ENCODE measurements around the gene SYNJ2. TPM values are rescaled to one million over a fixed set of nuclear protein-coding genes. Genes with fewer than 3 reads are reported as not detected.

The SYNJ2 gene
- total RNA-seq, 4 donors from 2014 or later = 6.6 to 15.6 (median 9.8) TPM

- Histone ChIP-seq H3K4me1 (peaks cover 28 to 62% (median 52%) of the 10 kb centered on the region in 3 donors), H3K9me3 (no peaks in the 10 kb centered on the region), H3K27me3 (no peaks in the 10 kb centered on the region), H3K27ac (no peak overlapping the region), H3K4me3 (no peak overlapping the region), H3K36me3 (peaks cover 0 to 15% (median 1%) of the 10 kb centered on the region in 3 donors)
- intact Hi-C loops (cut with DNase I) = no loop called here
- 91 to 100% methylated on average over 5 to 9 of the region's 21 CpGs for WGBS, 2 donors
- DNase-seq = no peak
- TF ChIP-seq CTCF (IDR thresholded peaks at IDR 0.05) (no peak), POLR2A (IDR thresholded peaks at IDR 0.05) (no peak)
Observed at GRCh38 chr6:158038291-158039177, 56.9 kb downstream of the SYNJ2 start.

DNA sequence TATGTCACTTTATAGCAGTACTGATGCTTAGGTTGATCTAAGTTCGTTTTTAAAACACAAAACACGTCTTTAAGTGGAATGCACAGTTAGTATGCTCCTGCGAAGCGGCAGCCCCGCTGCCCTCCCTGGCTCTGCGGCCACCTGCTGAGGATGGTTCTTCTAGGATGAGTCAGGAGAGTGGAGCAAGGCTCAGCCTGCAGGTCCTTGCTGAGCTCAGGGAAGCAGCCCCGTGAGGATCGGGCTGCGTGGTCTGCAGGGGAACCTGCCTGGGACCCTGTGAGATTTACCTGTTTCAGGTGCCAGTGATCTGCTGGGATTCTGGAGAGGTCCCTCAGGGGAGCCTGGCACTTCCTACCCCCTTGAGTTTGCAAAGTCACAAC is 57.5 kb downstream of the SYNJ2 start:
- Histone ChIP-seq H3K27me3 (no peaks in the 10 kb centered on the region), H3K36me3 (peaks cover 0 to 12% (median 0%) of the 10 kb centered on the region in 3 donors), H3K4me3 (no peak overlapping the region), H3K4me1 (peaks cover 26 to 62% (median 50%) of the 10 kb centered on the region in 3 donors), H3K27ac (peak overlapping the region in 2 of 4 donors; percentile 82 to 87), H3K9me3 (no peaks in the 10 kb centered on the region)
- intact Hi-C loops (cut with DNase I) = no loop called here
- WGBS, 2 donors = 60 to 76% methylated on average over 3 to 9 of the region's 9 CpGs
- TF ChIP-seq CTCF (IDR thresholded peaks at IDR 0.05) (no peak), POLR2A (IDR thresholded peaks at IDR 0.05) (no peak)
- DNase-seq = no peak

DNA sequence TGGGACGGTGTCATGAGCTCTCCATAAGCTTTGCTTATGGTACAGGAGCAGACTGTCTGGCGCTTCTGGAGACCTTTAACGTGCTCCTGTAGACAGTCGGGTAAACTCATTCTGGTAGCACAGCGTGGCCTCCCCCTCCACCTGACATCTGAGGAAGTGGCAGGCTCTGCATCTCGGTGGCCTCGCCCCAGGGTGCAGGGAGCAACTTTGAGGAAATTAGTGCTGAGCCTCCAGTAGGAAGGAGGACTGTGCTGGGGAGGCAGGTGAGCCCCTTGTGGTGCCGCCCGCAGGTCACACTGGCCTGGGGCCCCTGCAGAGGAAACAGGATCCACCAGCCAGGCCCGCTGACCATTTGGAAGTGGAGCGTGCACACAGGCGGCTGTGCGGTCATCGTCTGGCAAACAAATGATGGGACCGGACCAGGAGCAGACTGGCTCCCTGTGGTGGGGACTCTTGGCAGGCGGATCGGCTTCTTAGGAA is 57.9 kb downstream of the SYNJ2 start:
- H3K9me3 ChIP-seq = no peaks in the 10 kb centered on the region
- WGBS, 2 donors = 77 to 85% methylated on average over 7 to 8 of the region's 17 CpGs
- intact Hi-C loops (cut with DNase I) = no loop called here
- no peaks in the 10 kb centered on the region for H3K27me3 ChIP-seq
- H3K4me3 ChIP-seq = no peak overlapping the region
- no peak for TF ChIP-seq POLR2A (IDR thresholded peaks at IDR 0.05)
- TF ChIP-seq CTCF (IDR thresholded peaks at IDR 0.05) = no peak
- H3K36me3 ChIP-seq = peaks cover 0 to 12% (median 0%) of the 10 kb centered on the region in 3 donors
- H3K27ac ChIP-seq = peak overlapping the region in 2 of 4 donors; percentile 82 to 87
- DNase-seq = no peak
- peaks cover 26 to 58% (median 46%) of the 10 kb centered on the region in 3 donors for H3K4me1 ChIP-seq

DNA sequence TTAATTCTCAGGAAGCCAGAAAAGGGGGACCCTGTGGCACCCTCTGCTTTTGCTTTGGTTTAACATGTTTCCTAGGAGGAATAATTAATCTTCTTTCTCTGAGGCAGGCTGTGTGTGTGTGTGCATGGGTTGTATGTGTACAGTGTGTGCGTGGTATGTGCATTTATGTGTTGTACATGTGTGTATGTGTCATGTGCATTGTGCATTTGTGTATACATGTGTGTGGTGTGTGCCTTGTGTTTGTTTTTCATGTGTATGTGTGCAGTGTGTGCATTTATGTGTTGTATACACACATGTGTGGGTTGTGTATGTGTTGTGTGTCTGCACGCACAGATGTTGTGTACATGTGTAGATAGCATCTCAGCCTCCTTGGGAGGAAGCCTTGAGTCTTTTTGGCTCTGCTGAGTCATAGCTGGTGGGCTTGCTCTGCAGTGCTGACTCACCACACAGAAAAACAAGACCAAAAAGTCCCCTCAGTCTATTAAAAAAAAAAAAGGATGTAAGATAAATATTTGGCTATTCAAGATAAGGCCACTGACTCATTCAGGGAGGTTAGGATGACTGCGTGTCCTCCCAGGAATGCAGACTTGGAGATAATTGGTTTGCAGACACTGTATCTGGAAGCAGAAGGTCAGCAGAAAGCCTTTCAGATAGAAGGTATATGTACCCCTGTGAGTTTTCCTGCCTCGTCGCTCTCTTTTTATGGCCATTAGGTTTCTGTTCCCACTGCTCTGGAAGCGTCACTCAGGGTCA is 58.6 kb downstream of the SYNJ2 start:
- Histone ChIP-seq H3K9me3 (no peaks in the 10 kb centered on the region), H3K27ac (peak overlapping the region in 3 of 4 donors; percentile 79 to 87 (median 82)), H3K4me3 (no peak overlapping the region), H3K36me3 (peaks cover 0 to 12% (median 0%) of the 10 kb centered on the region in 3 donors), H3K4me1 (peaks cover 26 to 58% (median 46%) of the 10 kb centered on the region in 3 donors), H3K27me3 (no peaks in the 10 kb centered on the region)
- intact Hi-C loops (cut with DNase I) = no loop called here
- TF ChIP-seq POLR2A (IDR thresholded peaks at IDR 0.05) (no peak), CTCF (IDR thresholded peaks at IDR 0.05) (no peak)
- 36 to 40% methylated on average over 6 of the region's 6 CpGs for WGBS, 2 donors
- DNase-seq = no peak
